Pancreas (tissue), 10 donors: ENCODE results near the gene EDAR. TPM values are rescaled to one million over a fixed set of nuclear protein-coding genes. Genes with fewer than 3 reads are reported as not detected.
A peak's percentile ranks its signal among the peaks of the same experiment; 100 is the strongest.

Experiments
- ATAC-seq, 4 donors: fragments of 200-7000 bp; cut with Tn5 transposase; one replicate each; pipeline versions ENCODE4 v1.8.0 to v1.9.1; 2020; ENCODE audit warnings: mild to moderate bottlenecking in 4 of 4, moderate library complexity in 4 of 4
- DNase-seq, 6 donors: peaks; one replicate each; pipeline ENCODE4 v3.0.0-alpha.2; 2020
- FAIRE-seq: peaks from 2 replicates; lab custom pipeline; 2012; peaks lifted over from hg19 to GRCh38; lab: Jason Lieb, UNC
- H3K27ac ChIP-seq, 4 donors: fragments of 200-600 bp; sonication (generic); 1 replicate in 3 of 4; 2 replicates in 1 of 4; pipeline versions ENCODE4 v1.5.0 to v1.8.0; 2020
- H3K27me3 ChIP-seq, 4 donors: fragments of 200-600 bp; one replicate each; pipeline ENCODE4 v1.8.0; 2021
- H3K36me3 ChIP-seq, 3 donors: fragments of 200-600 bp; sonication (generic) in 1 of 3; one replicate each; pipeline versions ENCODE4 v1.5.0 to v1.8.0; 2020 to 2021
- H3K4me1 ChIP-seq, 3 donors: fragments of 200-600 bp; one replicate each; pipeline ENCODE4 v1.8.0; 2021
- H3K4me3 ChIP-seq, 4 donors: fragments of 200-600 bp; sonication (generic) in 2 of 4; one replicate each; pipeline versions ENCODE4 v1.5.0 to v1.8.0; 2020 to 2021
- H3K9me3 ChIP-seq, 4 donors: fragments of 200-600 bp; one replicate each; pipeline ENCODE4 v1.8.0; 2021
- WGBS, 2 donors: extraction: QIAGEN DNeasy Blood & Tissue Kit; methylation state at CpG; one replicate each; pipeline ENCODE4 v1.1.7; 2013; 5-methylcytosine and 5-hydroxymethylcytosine counted together
- intact Hi-C, 3 donors: fragments of 100-400 bp; cut with DNase I; formaldehyde crosslinking; loops; one replicate each; pipeline versions ENCODE4 v1.11.1 to v1.14.2; 2022
- polyA plus RNA-seq, 2 donors: library from polyadenylated mRNA; stranded (reverse); fragments of 200-250 nt; gene quantifications; one replicate each; pipeline ENCODE4 v1.2.3, GENCODE V29; 2013
- total RNA-seq, 6 donors: library from RNA; stranded (reverse); fragmentation: NEBNext Ultra II Directional in 4 of 6; extraction: Animal tissue kit (Norgen Biotek cat#: 25700) in 4 of 6; gene quantifications; one replicate each; pipeline versions ENCODE4 v1.2.1 to v1.2.4, GENCODE V29; 2021 to 2023
- TF ChIP-seq, protein P1 (sequence below), 4 donors: fragments of 200-600 bp; sonication (generic) in 3 of 4; IDR thresholded peaks; one replicate each; pipeline versions ENCODE4 v1.5.0 to v1.8.0; 2021; ENCODE audit warnings: antibody characterized with exemption in 4 of 4
- donor health status: healthy with polysubstance abuse.
- donor health status: DM: no; HTN: no; CAD: no; lungs with moderate emphysema.
- donor health status: DM: no; HTN: no; CAD: no.
- donor health status: control.
- donor health status: control.
- donor health status: Bipolar disorder and iron deficiency.
- donor health status: DM: yes; HTN: yes; CAD: no.
- donor health status: DM: no; HTN: no; CAD: no.
- donor health status: DM: no; HTN: no; CAD: no.
- donor health status: DM: yes; HTN: yes; CAD: no.

The EDAR gene
- total and polyA plus RNA-seq, 8 donors: 0.05 to 0.41 (median 0.12) TPM

DNA sequence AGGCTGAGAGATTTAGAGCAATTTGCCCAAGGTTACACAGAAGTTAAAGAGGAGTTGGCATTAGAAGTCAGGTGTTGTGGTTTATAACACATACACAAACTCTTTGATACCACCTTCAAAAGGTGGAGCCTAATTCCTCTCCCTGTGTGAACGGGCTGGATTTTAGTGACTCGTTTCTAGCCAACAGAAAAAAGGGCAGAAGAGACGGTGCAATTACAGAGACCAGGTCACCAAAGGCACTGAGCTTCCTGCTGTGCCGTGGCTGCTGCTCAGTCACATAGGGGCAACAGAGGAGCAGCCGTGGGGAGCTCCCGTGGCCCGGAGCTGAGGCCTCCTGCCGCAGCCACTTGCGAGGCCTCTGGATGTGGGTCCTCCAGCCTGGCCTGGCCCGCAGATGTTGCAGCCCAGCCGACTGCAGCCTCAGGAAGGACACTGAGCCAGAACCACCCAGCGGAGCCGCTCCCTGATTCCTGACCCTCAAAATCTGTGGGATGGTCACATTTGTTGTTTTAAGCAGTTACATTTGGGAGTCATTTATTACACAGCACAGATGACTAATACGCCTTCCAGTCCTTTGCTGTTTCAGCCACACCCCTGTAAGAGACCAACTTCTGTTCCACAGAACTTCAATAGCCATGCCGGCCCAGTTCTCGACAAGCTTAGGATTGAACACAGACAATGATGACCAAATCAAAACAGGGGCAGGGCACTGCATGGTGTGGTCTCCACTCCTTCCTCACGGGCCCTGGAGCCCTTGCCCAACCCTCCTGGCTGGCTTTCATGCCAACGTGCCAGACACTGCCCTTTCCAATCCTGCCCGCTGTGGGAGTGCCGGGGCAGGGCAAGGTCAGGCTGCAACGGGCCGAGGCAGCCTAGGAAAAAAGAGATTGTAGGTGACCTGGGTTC lies 17.1 kb downstream of the EDAR start:
- FAIRE-seq: no peak
- H3K36me3 ChIP-seq: no peaks in the 10 kb centered on the region
- H3K27me3 ChIP-seq: no peaks in the 10 kb centered on the region
- no peaks in the 10 kb centered on the region for H3K4me1 ChIP-seq
- 65 to 69% methylated on average over 22 of the region's 22 CpGs for WGBS, 2 donors
- no peaks in the 10 kb centered on the region for H3K9me3 ChIP-seq
- no peak overlapping the region for H3K27ac ChIP-seq
- intact Hi-C loops: no loop called here
- H3K4me3 ChIP-seq: no peak overlapping the region
- TF ChIP-seq, protein P1, sequence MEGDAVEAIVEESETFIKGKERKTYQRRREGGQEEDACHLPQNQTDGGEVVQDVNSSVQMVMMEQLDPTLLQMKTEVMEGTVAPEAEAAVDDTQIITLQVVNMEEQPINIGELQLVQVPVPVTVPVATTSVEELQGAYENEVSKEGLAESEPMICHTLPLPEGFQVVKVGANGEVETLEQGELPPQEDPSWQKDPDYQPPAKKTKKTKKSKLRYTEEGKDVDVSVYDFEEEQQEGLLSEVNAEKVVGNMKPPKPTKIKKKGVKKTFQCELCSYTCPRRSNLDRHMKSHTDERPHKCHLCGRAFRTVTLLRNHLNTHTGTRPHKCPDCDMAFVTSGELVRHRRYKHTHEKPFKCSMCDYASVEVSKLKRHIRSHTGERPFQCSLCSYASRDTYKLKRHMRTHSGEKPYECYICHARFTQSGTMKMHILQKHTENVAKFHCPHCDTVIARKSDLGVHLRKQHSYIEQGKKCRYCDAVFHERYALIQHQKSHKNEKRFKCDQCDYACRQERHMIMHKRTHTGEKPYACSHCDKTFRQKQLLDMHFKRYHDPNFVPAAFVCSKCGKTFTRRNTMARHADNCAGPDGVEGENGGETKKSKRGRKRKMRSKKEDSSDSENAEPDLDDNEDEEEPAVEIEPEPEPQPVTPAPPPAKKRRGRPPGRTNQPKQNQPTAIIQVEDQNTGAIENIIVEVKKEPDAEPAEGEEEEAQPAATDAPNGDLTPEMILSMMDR (IDR thresholded peaks at IDR 0.05): no peak
- ATAC-seq: peak in 2 of 4 donors; percentile 73 to 77
- no peak for DNase-seq

DNA sequence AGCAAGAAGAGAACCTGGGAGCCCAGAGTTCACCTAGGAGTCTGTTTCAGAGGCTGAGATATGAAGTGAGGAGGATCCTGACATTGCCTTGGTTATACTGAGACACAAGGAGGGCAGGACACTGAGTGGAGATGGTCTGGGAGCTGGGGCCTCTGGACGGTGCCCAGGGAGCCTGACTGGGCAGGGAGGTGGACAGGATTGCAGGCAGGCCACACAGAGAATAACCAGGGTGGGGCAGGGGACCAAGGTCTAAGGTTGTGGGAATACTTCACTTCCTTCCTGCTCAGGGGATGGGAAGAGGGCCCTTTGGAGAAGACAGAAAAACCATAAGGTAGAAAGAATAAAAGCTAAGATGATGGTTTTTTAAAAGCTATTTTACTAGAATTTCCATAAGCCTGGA lies 18.7 kb downstream of the EDAR start:
- FAIRE-seq (no peak), ATAC-seq (no peak), DNase-seq (no peak)
- no peaks in the 10 kb centered on the region for H3K4me1 ChIP-seq
- TF ChIP-seq, protein P1 (IDR thresholded peaks at IDR 0.05): no peak
- H3K36me3 ChIP-seq: no peaks in the 10 kb centered on the region
- no peak overlapping the region for H3K4me3 ChIP-seq
- H3K27me3 ChIP-seq: no peaks in the 10 kb centered on the region
- no peak overlapping the region for H3K27ac ChIP-seq
- H3K9me3 ChIP-seq: no peaks in the 10 kb centered on the region
- intact Hi-C loops: no loop called here
- 41 to 43% methylated on average over 1 of the region's 1 CpG for WGBS, 2 donors

DNA sequence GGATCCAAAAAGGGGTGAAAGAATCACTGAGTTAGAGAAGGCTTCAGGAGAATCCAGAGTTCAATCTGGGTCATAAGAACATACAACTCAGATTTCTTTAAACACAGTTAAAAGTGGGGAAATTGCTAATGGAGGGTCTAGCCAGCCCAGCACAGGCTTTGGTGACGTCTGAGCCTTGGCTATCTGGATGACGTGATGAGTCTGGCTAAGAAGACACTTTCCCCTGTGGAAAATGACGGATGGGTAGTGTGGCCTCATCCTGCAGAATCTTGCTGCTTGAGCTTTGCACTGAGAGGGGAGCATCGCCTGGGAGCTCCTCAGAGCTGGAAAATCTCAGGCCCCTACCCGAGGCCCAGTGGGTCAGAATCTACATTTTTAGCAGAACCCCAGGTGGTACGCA lies 19.2 kb downstream of the EDAR start:
- WGBS, 2 donors: 69 to 71% methylated on average over 6 of the region's 6 CpGs
- TF ChIP-seq, protein P1 (IDR thresholded peaks at IDR 0.05): no peak
- ATAC-seq (no peak), DNase-seq (no peak), FAIRE-seq (no peak)
- no peaks in the 10 kb centered on the region for H3K36me3 ChIP-seq
- no peak overlapping the region for H3K4me3 ChIP-seq
- no peaks in the 10 kb centered on the region for H3K4me1 ChIP-seq
- H3K27me3 ChIP-seq: no peaks in the 10 kb centered on the region
- no peaks in the 10 kb centered on the region for H3K9me3 ChIP-seq
- no peak overlapping the region for H3K27ac ChIP-seq
- intact Hi-C loops: no loop called here

DNA sequence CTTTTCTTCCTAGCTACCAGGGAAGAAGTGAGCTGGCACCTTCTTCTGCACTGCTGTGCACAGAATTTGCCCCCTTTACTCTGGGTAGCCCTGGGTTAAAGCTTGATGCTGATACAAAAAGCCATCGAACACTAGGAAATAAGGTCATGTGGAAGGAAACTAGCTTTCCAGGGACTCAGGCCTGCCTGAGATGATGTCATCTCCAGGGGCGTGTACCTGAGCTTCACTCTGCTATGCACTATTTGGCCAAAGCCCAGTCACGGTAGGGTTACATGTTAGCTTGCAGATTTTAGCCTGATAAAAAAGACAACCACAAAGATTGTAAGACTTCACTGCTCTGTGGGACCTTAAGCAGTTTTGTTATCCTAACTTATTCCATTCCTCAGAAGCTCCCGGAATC lies 20.4 kb downstream of the EDAR start:
- no peaks in the 10 kb centered on the region for H3K36me3 ChIP-seq
- TF ChIP-seq, protein P1 (IDR thresholded peaks at IDR 0.05): no peak
- no peaks in the 10 kb centered on the region for H3K9me3 ChIP-seq
- H3K27ac ChIP-seq: no peak overlapping the region
- DNase-seq: no peak
- WGBS, 2 donors: 27 to 38% methylated on average over 4 of the region's 4 CpGs
- ATAC-seq: peak in 3 of 4 donors; percentile 69 to 83 (median 80)
- no peak overlapping the region for H3K4me3 ChIP-seq
- H3K27me3 ChIP-seq: no peaks in the 10 kb centered on the region
- intact Hi-C loops: no loop called here
- FAIRE-seq: no peak
- H3K4me1 ChIP-seq: no peaks in the 10 kb centered on the region

DNA sequence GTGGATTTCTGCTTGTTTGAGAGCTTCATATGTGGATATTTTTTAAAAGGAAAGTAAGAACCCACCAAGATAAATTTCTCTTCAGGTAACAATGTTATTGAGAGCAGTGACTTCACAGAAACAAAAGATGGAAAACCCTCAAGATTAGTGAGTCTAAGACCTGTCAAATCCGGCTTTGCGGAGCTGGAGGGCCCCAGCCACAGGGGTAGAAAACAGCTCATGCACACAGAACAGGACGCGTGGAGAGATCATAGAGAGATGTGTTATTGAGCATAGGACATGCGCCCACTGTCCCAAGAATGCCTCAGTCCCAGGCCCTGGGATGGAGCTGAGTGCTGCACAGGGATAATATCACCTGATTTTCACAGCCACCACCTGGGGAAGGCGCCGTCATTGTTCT lies 21.3 kb downstream of the EDAR start:
- TF ChIP-seq, protein P1 (IDR thresholded peaks at IDR 0.05): no peak
- intact Hi-C loops: no loop called here

More for the DNA sequence above, 21.3 kb downstream of the EDAR start:
- FAIRE-seq: no peak
- no peak overlapping the region for H3K4me3 ChIP-seq
- WGBS, 2 donors: 64 to 72% methylated on average over 7 of the region's 7 CpGs
- H3K27ac ChIP-seq: no peak overlapping the region
- ATAC-seq: no peak
- no peaks in the 10 kb centered on the region for H3K9me3 ChIP-seq
- DNase-seq: no peak
- H3K4me1 ChIP-seq: no peaks in the 10 kb centered on the region
- H3K36me3 ChIP-seq: no peaks in the 10 kb centered on the region
- no peaks in the 10 kb centered on the region for H3K27me3 ChIP-seq
